CD4-positive, alpha-beta T cell treated with Interleukin-15 for 1 hour (primary cell): Measurements from ENCODE around the gene PRG2.
"Not testable (repeated sequence)": the region's sequence is repeated elsewhere in the genome, so short reads cannot be mapped to it uniquely, and the experiment has no call there.

Experiments used
- DNase-seq: peaks from one replicate; pipeline ENCODE4 v3.0.0-alpha.2; 2020

The PRG2 gene

GRCh38 chr11:57418131-57418530, 27.7 kb upstream of the PRG2 start:
- DNase-seq = no peak

GRCh38 chr11:57417056-57417455, 26.6 kb upstream of the PRG2 start:
- no peak for DNase-seq

GRCh38 chr11:57416436-57416835, 26.0 kb upstream of the PRG2 start:
- no peak for DNase-seq

GRCh38 chr11:57414612-57415212, 24.3 kb upstream of the PRG2 start:
- no peak for DNase-seq

- no peak for DNase-seq
Measured at GRCh38 chr11:57413681-57414080, 23.2 kb upstream of the PRG2 start.

- no peak for DNase-seq
Measured at GRCh38 chr11:57410287-57410686, 19.8 kb upstream of the PRG2 start.

- DNase-seq = no peak
Measured at GRCh38 chr11:57409321-57410100, 19.1 kb upstream of the PRG2 start.

- DNase-seq = no peak
Measured at GRCh38 chr11:57408771-57409170, 18.3 kb upstream of the PRG2 start.

GRCh38 chr11:57407941-57408475, 17.6 kb upstream of the PRG2 start:
- DNase-seq = no peak

- no peak for DNase-seq
Measured at GRCh38 chr11:57407010-57407920, 16.8 kb upstream of the PRG2 start.

- peak; percentile 23 for DNase-seq
Measured at GRCh38 chr11:57406337-57406904, 16.0 kb upstream of the PRG2 start.

- no peak for DNase-seq
Measured at GRCh38 chr11:57405271-57405860, 14.9 kb upstream of the PRG2 start.

GRCh38 chr11:57403802-57404147, 13.3 kb upstream of the PRG2 start:
- no peak for DNase-seq

GRCh38 chr11:57403003-57403801, 12.8 kb upstream of the PRG2 start:
- DNase-seq = not testable (repeated sequence)

GRCh38 chr11:57402188-57403002, 11.9 kb upstream of the PRG2 start:
- no peak for DNase-seq

GRCh38 chr11:57399972-57400578, 9.6 kb upstream of the PRG2 start:
- DNase-seq = no peak

- DNase-seq = no peak
Measured at GRCh38 chr11:57399221-57399620, 8.8 kb upstream of the PRG2 start.

GRCh38 chr11:57397394-57397990, 7.0 kb upstream of the PRG2 start:
- DNase-seq = no peak

GRCh38 chr11:57396744-57397143, 6.3 kb upstream of the PRG2 start:
- DNase-seq = no peak
